Measurements from ENCODE around the gene MXRA8.
"Not testable (repeated sequence)": the region's sequence is repeated elsewhere in the genome, so short reads cannot be mapped to it uniquely, and the experiment has no call there.

MXRA8 gene

DNA sequence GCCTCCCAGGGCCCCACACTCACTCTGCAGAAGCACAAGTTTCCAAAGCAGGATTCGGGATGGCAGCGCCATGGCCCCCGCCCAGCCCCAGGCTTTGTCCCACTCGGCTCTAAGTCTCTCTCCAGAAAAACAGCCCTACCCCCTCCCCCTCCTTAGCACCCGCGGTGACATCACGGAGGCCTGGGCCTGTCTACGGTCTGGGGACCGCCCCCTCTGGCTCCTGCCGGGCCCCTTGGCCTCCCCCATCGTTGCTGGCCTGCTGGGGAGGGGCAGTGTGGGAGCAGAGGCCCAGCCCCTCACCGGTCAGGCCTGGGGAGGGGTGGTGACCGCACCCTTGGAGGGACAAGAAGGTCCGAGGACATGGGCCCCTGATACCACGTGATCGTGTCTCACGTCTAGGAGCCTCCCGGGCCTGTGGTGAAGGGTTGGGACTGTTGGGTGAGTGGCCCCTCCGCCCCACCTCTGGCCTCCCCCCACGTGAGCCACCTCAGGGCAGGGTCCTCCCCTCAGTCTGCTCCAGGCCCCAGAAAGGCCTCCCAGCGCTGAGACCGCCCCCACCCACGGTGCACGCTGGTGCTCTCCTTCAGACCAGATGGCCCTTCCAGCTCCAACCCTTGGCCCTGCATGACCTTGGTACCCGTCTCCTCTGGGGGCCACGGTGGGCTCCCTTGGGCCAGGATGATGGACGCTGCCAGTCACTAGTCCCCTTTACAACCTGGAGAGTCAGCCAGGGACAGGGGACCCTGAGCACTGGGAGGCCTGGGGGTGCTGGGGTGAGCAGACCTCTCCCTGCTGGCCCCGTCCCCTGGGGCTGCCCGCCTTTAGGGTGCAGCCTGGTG lies at the start of gene MXRA8:
Gene MXRA8 (minus strand): TSS at position 123 of the 839 bp plus-strand sequence. CDS start 51 bp downstream, at position 72.
- no peak for DNase-seq

GRCh38 chr1:1407636-1408318 lies 49.4 kb upstream of the MXRA8 start:
- no peak for DNase-seq

- DNase-seq: peak; percentile 88 to 92
These were observed 48.7 kb upstream of the MXRA8 start, which contains the start of gene MRPL20 for GRCh38 chr1:1406821-1407635. Gene MRPL20, minus strand, starts transcription at chr1:1407293. Its CDS starts 76 bp downstream, at chr1:1407217.

- DNase-seq: peak in 1 of 2 experiments; percentile 22
These were observed 47.9 kb upstream of the MXRA8 start for GRCh38 chr1:1406101-1406820.

GRCh38 chr1:1403653-1404052 lies 45.3 kb upstream of the MXRA8 start:
- DNase-seq: no peak

- DNase-seq: not testable (repeated sequence)
These were observed 44.6 kb upstream of the MXRA8 start for GRCh38 chr1:1402901-1403392.

DNA sequence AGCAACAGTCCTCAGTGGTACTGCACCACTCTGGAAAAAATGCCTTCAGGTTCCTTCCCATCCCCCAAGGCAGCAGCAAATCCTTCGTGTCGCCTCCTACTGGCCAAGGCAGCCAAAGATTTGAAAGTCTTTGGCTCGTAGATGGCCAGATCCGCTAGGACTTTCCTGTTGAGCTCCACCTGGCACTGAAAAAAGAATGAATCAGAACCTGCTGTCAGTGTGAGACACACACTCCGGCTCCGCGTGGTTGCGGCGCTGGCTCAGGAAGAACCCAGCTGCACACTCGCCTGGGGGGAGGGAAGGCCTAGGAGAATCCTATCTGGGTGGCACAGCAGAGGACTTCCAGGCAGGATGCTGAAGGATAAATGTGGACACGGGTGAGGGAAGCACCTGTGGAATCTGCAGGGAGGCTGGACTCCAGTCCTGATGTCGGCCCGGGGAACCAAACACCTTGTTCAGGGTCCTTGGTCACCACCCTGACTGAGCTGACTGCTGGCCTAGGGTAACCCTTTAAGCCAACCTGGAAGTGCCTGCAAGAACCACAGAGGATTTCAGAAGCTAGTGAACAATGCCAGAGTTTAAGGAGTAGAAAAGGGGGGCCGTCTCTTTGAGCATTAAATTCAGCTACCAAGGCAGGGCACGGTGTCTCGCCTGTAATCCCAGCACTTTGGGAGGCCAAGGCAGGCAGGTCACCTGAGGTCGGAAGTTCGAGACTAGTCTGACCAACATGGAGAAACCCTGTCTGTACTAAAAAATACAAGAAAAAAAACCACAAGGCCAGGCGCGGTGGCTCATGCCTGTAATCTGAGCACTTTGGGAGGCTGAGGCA lies 43.9 kb upstream of the MXRA8 start:
- DNase-seq: peak in 1 of 2 experiments; percentile 24

DNA sequence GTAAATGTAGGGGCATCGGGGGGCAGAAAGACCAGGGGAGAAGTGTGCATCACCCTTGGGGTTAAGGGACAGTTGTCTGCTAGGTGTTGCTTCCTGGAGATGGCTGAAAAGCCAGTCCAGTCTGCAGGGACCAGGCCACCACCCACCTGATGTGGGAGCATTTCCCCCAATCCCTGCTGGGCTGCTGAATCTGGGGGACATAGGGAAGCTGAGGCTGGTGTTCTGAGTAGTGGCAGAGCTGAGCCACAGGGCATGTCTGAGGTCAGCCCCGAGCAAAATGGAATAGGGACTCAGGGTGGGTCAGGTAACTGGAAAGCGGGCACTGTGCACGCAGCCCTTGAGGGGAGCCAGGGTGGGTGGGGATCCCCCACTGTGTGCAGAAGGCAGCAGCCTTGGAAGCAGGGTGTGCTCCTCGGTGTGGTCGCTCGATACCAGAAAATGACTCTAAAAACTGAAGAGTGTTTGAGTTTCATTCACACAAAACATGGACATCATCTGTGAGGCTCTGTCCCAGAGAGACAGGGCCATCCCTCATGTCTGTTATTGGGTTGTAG lies 43.2 kb upstream of the MXRA8 start:
- DNase-seq: no peak

DNA sequence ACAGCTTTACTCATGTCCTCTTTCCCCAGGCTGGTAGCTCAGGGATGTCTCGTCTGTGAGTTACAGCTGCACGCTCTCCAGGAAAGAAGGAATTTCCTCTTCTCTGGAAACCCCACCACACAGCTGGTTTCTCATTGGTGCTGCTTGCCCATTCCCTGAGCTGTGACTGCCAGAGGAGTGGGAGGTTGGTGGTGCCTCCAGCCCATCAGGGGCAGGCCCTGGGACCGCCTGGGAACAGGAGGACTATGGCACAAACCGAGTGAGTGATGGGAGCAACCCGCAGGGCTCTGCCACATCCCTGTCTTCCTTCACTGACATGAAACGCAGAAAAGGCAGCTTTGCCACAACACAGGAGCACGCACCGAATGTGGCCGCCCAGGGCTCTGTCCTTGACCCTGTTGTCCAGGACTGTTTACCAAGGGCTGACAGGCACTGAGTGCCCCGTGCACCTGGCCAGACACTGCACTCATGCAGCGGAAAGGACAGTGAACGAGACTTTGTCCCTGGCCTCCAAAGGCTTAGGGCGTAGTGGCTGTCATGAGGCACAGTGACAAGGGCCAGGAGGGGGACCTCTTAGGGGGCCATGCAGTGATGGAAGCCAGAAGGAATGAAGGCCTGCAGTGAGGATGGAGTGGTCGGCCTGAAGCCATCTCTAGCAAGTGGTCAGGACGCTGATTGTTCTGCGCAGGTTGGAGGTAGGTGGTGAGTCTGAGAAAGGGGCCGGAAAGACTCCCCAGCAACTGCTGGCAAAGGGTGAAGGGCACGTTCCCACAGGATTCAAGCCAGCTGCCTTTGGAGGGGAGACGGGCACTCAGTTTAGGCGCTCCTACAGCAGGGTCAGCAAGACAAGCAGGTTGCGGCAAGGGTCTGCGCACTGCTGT lies 42.5 kb upstream of the MXRA8 start:
- DNase-seq: no peak

DNA sequence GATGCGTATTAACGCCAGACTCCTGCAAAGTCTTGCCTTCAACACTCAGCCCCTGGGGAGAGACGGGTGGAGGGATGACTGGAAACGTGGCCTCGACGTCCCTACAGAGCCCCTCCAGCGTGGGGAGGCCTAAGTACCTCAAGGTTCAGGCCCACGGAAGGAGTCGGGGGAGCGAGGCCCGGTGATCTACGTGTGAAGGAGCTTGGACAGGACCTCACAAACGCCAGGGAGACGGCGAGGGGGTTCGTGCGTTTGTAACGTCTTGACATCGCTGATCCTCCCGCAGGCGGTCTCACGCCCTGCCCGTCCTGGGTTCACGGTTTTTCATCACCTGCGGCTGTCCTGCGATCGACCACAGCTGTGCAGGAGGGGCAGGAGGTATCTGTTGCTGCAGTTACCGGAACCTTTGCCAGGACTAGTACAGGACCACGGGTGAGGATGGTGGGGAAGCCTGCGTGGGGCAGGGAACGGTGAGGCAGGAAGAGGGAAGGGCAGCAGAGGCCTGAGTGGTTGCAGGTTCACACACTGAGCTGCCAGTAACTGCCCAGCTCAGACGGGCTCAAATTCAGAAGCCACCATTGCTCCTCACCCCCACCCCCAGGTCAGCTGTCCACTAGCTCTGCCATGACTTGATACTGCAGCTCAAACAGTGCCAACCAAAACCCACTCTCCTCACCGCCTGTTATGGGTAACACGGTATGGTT lies 41.7 kb upstream of the MXRA8 start:
- DNase-seq: no peak

GRCh38 chr1:1399187-1399871 lies 41.0 kb upstream of the MXRA8 start, which contains the start of gene CCNL2:
Gene CCNL2, minus strand, starts transcription at chr1:1399335. Its CDS starts 29 bp downstream, at chr1:1399306.
- DNase-seq: peak; percentile 97

- DNase-seq: no peak
These were observed 40.4 kb upstream of the MXRA8 start for GRCh38 chr1:1398677-1399186.

GRCh38 chr1:1397839-1398523 lies 39.6 kb upstream of the MXRA8 start:
- no peak for DNase-seq

GRCh38 chr1:1395166-1395565 lies 36.8 kb upstream of the MXRA8 start:
- no peak for DNase-seq

GRCh38 chr1:1394116-1394515 lies 35.8 kb upstream of the MXRA8 start:
- no peak for DNase-seq

- no peak for DNase-seq
These were observed 35.1 kb upstream of the MXRA8 start for GRCh38 chr1:1393428-1393827.

DNA sequence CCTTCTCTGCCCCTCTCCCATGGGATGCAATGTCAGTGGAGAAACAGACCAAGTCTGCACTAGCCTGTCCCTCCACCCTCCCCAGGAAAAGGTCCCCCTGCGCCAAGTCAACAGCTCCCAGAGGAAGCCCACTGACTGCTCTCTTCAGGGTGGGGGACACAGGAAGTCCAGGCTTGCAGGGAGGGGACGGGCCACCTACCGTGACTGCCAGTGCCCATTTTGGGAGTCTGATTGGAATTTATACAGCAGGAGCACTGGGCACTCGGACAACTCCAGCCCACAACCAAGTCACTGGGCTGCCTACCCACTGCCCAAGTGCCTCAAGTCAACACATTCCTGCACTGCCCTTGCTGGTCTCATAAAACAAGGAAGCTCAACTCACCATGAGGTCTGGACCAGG lies 34.7 kb upstream of the MXRA8 start:
- DNase-seq: no peak

DNA sequence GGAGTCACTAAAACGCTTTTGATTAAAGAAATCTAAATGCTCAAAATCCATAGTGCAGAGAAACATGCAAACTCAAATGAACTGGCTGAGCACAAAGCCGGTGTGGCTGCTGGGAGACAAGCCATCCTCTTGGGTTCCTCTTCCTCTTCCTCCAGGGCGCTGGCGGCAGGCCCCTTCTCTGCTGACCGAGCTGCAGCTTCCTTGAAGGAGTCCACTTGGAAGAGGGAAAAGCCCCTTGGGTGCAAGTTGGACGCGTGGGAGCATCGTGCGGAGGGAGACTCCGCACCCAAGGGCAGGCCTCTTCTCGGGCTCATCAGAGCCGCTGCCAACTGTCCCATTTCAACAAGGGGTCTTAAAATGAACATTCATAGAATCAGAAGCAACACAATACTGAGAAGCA lies 32.9 kb upstream of the MXRA8 start:
- no peak for DNase-seq
